ENCODE measurements around the gene SLC6A5.

GRCh38 chr11:20563866-20564265 is 35.5 kb upstream of the SLC6A5 start:
- TF ChIP-seq POLR2A (IDR thresholded peaks at IDR 0.05; ENCODE audit: low read depth, low read length) (no peak), CTCF (IDR thresholded peaks at IDR 0.05; ENCODE audit: extremely low read depth in 1 of 2, insufficient read depth in 1 of 2, low read depth in 1 of 2, low read length in 2 of 2) (no peak), JUN (IDR thresholded peaks at IDR 0.05; ENCODE audit: borderline replicate concordance, insufficient read depth, insufficient read length, low read depth) (no peak), EZH2 (IDR thresholded peaks at IDR 0.05; ENCODE audit: borderline replicate concordance, low read depth, low read length, severe bottlenecking) (no peak), MAX (IDR thresholded peaks at IDR 0.05; ENCODE audit: insufficient read depth, insufficient read length) (no peak), POLR2AphosphoS5 (IDR thresholded peaks at IDR 0.05; ENCODE audit: insufficient read depth, low read depth, low read length) (no peak), MYC (IDR thresholded peaks at IDR 0.05; ENCODE audit: low read depth, low read length) (no peak)

Data from endothelial cell of umbilical vein (primary cell).